ENCODE data around the gene SAFB2. TPM values are rescaled to one million over a fixed set of nuclear protein-coding genes. Genes with fewer than 3 reads are reported as not detected.

Gene SAFB2
- total and polyA plus RNA-seq, 9 of the 15 experiments (the other 6 are each of a cell fraction or from before 2014, with no cell fraction given) = 4.5 to 103 (median 47.3) TPM

GRCh38 chr19:5578097-5578846 lies 44.3 kb downstream of the SAFB2 start (continued):
- TF ChIP-seq PRPF4 (IDR thresholded peaks at IDR 0.05; ENCODE audit: insufficient read depth, low read depth, low read length, poor library complexity, severe bottlenecking) (no peak), MYBL2 (IDR thresholded peaks at IDR 0.05; ENCODE audit: low read depth) (no peak), MYBL2 (CRISPR knock-in tag; IDR thresholded peaks at IDR 0.05; ENCODE audit: borderline replicate concordance) (no peak), CXXC5 (CRISPR knock-in tag; IDR thresholded peaks at IDR 0.05) (peak; percentile 50), STAG1 (CRISPR knock-in tag; IDR thresholded peaks at IDR 0.05; ENCODE audit: borderline replicate concordance) (peak; percentile 52), E2F4 (CRISPR knock-in tag; IDR thresholded peaks at IDR 0.05; ENCODE audit: low read depth) (peak; percentile 55; the same call in 1 of the 2 replicates), KDM5B (IDR thresholded peaks at IDR 0.05; ENCODE audit: insufficient replicate concordance, low read depth, low read length) (no peak), TAL1 (IDR thresholded peaks at IDR 0.05) (no peak), MAFG (tag; conservative IDR thresholded peaks at IDR 0.05) (no peak)

Data from K562 (cell line).